Activated CD8-positive, alpha-beta memory T cell treated with anti-CD3 and anti-CD28 coated beads for 48 hours (primary cell): ENCODE results near the gene TNFSF8.

Source experiments
- DNase-seq, 3 experiments: peaks; one replicate each; pipeline ENCODE4 v3.0.0-alpha.2; 2020; ENCODE audit warnings: low read depth in 2 of 3, low spot score in 2 of 3

The TNFSF8 gene

DNA sequence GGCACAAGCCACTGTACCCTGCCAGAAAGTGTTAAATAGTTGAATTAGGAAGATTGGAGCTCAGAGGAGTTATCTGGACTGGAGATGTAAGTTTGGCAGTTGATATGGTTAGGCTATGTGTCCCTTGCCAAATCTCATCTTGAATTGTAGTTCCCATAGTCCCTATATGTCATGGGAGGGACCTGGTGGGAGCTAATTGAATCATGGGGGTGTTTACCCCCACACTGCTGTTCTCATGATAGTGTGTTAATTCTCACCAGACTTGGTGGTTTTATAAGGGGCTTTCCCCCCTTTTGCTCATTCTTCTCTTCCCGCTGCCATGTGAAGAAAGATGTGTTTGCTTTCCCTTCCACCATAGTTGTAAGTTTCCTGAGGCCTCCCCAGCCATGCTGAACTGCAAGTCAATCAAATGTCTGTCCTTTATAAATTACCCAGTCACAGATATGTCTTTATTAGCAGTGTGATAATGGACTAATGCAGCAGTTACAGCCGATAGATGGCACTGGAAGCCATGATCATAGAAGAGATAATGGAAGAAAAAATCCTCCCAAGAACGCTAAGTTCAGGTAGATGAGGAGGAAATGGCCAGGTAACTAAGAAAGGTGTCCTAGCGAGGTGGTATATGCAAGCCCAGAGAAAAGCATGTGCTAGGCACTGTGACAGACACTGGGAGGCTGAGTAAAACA is 51.4 kb downstream of the TNFSF8 start:
- DNase-seq, result no peak

DNA sequence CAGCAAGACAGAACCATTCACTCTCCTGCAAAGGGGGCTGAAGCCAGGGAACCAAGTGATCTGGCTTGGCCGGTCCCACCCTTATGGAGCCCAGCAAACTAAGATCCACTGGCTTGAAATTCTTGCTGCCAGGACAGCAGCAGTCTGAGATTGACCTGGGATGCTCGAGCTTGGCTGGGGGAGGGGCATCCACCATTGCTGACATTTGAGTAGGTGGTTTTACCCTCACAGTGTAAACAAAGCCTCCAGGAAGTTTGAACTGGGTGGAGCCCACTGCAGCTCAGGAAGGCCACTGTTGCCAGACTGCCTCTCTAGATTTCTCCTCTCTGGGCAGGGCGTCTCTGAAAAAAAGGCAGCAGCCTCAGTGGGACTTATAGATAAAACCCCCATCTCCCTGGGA is 60.5 kb downstream of the TNFSF8 start:
- no peak for DNase-seq

DNA sequence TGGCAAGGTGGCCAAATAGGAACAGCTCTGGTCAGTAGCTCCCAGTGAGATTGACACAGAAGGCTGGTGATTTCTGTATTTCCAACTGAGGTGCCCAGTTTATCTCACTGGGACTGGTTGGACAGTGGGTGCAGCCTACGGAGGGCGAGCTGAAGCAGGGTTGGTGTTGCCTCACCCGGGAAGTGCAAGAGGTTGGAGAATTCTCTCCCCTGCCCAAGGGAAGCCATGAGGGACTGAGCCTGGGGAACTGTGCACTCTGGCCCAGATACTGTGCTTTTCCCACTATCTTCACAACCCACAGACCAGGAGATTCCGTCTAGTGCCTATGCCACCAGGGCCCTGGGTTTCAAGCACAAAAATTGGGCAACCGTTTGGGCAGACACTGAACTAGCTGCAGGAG is 61.0 kb downstream of the TNFSF8 start:
- no peak for DNase-seq

DNA sequence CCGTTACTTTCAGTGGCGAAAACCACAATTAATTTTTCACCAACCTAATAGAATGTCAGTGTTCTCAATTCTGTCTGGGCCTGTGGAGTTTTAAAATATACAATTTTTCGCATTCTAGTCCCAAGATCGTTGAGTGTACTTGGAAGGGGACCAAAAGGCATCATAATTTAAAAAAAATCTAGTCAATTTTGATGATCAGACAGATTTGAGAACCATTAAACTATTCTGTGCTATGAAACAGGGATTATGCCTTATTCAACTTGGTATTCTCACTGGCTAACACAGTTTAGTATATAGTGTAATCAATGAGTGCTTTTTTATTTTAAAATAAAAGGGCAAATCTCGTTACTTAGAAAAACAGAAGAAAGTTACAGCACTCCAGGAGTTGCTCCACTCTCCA is 63.1 kb downstream of the TNFSF8 start:
- DNase-seq, result no peak

DNA sequence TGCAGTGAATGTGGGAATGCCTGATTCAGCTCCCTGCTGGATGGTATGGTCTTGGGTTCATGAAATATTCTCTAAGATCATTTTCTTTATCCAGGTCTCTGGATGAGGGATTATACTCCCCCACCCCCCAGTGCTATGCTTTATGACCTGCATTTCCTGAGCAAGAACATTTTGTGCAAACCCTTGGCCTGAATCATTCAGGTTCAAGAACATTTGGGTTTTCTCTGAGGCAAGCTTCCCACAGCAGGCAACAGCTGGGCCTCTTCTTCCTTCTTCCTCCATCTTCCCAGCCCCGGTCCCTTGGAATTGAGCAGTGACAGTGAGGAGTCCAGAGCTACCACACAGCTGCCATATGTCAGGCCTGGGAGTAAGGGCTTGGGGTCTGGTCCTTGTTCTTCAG is 65.9 kb downstream of the TNFSF8 start:
- DNase-seq, result no peak

DNA sequence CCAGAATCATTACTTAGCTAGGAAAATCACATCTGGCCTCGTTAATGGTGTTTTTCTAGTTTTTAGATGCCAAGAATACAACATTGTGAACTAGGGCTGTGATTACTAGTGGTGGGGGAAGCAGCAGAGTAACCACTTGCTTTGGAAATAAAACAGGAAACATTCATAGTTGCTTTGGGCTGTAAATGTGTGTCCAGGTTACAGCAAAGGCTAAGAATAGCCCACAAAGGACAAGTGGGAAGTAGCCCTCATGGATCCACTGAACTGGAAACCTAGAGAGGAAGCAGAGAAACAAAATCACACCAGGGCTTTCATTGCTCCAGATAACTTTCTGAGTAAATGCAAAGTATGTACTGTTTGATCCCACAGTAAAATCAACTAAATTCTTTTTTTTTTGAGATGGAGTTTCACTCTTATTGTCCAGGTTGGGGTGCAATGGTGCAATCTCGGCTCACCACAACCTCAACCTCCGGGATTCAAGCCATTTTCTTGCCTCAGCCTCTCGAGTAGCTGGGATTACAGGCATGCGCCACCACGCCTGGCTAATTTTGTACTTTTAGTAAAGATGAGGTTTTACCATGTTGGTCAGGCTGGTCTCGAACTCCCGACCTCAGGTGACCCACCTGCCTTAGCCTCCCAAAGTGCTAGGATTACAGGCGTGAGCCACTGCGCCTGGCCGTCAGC is 68.3 kb downstream of the TNFSF8 start:
- no peak for DNase-seq

DNA sequence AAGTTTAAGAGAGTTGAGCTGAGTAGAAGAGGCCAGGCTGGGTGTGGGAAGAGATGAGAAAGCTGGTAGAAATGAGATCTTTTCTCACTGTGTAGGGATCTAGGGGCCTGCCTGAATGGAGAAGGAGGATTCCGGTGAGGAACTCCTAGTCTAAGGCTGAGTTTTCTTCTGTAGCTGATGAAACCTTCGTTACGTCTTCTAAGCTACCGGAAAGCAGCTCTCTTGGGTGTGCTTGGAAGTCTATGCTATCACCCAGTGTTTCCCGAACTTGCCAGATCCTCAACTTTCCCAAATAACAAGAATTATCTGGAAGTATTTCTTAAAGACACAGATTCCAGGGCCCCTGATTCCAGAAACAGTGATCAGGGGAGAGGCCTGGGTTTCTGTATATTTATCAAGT is 69.1 kb downstream of the TNFSF8 start:
- DNase-seq, result no peak

DNA sequence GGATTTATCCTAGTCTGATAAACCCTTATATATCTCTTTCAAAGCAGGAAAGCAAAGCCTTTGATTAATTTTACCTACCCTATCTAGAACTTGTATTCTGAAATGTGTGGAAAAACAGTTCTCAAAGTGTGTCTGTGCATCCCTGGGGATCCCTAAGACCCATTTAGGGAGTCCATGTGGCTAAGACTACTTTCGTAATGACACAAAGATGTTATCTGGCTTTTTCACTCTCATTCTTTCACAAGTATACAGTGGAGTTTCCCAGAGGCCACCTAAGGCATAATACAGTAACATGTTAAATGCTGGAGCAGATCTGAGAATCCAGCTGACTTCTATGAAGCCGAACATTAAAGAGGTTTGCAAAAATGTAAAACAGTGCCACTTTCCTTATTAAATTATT is 70.2 kb downstream of the TNFSF8 start:
- no peak for DNase-seq

DNA sequence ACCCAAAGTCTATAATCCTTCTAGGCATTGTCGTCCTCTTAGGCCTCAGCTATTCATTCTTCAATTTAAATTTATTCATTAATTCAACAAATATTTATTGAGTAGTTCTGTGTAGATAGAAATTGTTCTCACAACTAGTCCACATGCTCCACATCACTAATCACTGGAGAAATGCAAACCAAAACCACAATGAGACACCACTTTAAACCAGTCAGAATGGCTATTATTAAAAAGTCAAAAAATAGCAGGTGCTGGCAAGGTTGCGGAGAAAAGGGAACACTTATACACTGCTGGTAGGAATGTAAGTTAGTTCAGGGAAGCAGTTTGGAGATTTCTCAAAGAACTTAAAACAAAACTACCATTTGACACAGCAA is 73.5 kb downstream of the TNFSF8 start:
- no peak for DNase-seq

DNA sequence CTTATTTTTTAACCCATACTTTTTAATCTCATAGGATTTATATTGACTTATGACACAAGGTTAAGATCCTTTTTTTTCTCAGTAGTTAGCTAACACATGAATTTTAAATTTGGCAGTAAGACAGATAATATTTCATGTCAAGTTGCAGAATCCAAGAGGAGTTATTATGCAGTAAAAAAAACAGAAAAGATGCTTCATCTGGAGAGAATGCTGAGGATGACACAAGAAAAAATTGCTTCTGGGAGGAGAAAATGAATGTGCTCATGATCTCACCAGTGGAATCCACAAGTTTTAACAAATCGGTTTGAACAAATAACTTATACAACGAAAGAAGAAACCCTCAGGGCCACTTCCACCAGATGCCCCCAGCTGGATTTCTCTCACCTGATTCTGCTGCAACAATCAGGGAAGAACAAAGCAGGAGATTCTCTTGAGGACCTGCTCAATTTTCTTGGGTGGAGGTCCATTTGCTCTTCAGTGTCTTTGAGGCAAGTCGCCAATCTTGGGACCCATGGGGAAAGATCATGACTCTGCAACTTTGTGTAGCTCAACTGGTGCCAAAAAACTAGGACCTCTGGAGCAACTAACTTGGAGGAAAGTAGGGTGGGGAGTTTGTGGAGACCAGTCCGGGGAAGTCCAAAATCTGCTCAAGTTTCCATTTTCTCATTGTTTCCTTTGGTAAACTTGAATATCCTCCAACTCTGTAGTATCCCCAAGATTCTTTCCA is 74.0 kb downstream of the TNFSF8 start:
- DNase-seq, result no peak

DNA sequence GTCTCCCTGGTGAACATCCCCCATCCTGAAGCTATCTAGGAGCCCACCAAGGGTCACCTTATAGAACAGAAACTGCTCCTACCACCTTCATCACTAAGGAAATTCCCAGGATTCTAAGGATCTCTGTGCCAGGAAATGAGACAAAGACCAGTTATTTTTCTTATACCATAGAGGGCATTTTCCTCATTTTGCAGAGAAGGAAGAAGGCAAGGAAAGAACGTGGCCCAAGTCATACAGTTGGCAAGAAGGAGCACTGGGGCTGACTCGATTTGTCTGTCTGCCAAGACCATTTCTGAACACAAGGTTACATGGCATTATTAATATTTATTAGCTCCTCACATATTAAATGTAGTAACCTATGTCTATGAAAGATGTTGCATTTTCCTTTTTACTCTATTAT is 74.9 kb downstream of the TNFSF8 start:
- no peak for DNase-seq

DNA sequence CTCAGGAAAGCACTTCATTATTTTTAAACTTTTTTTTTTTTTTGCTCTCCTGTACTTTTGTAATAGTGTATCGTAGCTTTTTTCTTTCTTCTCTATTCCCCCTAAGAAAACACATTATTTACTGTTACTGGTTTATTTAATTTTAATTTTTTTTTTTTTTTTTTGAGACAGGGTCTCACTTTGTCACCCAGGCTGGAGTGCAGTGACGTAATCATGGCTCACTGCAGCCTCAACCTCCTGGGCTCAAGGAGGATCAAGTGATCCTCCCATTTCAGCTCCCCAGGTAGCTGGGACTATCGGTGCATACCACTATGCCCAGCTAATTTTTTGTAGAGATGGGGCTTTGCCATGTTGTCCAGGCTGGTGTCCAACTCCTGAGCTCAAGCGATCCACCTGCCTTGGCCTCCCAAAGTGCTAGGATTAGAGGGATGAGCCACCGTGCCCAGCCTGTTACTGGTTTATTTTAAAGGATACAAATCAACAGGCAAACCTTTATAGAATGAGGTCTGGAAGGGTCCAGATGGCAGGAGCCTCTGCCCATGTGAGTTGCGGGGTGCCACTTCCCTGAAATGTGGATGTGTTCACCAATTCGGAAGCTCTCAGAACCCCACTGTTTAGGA is 75.5 kb downstream of the TNFSF8 start:
- no peak for DNase-seq

DNA sequence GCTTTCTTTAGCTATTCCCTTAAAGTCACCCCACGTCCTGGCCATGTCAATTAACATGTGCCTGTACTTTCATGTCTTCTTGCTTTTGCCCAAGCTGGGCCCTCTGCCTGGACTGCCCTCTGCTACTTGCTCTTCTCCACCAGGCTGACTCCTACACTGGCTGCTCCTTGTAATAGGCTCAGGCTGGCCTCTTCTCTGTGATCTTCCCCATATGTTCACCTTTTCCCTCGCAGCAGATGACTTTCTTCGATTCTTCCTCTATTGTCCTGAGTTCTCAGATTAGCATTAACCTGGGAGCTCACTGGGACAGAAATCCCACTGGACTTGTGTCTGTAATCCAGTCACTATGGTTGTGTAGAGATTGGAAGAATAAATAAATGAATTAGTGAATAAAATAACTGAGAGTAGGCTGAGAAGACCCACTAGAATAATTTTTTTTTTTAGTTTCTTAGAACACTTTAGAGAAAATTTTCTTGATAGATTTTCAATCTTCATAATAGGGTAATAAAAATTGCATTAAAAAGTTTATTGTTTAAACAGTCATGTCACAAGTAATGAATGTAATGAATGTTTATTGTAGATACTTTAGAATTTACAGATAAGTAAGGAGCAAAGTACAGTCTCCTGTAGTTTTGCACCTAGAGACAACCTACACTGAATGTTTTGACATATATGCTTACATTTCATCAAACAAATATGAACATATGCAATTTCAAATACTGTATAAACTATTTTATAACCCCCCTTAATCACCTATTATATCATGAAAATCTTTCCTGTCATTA is 77.1 kb downstream of the TNFSF8 start:
- no peak for DNase-seq

DNA sequence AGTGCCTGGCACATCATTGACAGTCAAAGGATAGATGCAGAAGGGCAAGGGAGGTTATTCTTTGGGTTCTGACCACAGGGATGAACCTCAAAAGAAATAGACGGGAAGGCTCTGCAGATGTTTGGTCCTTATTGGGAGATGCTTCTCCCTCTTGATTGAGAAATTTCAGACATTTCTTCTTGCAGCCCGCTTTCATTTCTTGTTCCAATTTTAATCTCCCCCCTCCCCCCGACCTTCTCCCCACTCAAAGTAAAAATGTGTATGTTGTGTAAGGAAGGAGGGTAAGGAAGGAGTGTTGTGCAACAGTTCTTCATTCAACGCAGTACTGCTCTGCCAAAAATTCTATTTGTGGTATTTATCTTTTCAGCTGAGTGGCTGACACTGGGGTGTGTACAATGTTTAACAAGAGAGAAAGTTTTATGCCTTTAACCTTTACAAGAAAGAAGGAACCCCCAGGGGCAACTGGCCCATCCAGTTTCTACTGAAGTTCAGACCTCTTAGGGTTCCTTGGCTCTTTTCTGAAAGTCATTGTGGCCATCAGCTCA is 78.3 kb downstream of the TNFSF8 start:
- DNase-seq, result no peak

DNA sequence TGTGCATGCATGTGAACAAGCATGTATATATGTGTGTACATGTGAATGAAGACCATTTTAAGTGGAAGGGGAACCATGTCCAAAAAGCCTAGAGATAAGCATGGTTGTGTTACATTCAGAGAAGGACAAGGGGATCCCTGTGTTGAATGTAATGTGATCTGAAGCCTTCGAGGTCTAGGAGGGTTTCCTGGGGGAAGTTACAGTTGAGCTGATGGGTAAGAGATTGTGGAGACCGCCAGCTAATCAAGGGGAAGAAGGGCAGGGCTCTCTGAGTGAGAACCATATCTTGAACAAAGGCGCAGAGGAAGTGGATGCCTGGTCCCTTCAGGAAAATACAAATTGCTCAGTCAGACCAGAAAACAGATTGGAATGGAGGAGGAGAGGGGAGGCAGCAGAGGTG is 79.1 kb downstream of the TNFSF8 start:
- no peak for DNase-seq
